Measurements from ENCODE around the gene ACYP2. TPM values are rescaled to one million over a fixed set of nuclear protein-coding genes. Genes with fewer than 3 reads are reported as not detected.

The ACYP2 gene
- total and polyA plus RNA-seq, 11 donors, result 39.7 to 107 (median 53.2) TPM

DNA sequence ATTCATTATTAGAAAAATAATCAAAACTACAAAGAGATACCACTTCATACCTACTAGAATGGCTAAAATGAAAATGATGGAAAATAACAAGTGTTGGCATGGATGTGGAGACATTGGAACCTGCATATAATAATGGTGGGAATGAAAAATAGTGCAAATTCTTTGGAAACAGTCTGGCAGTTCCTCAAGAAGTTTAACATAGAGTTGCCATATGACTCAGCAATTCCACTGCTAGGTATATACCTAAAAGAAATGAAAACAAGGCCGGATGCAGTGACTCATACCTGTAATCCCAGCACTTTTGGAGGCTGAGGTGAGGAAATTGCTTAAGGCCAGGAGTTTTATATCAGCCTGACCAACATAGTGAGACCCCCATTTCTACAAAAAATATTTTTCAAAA is 41.6 kb upstream of the ACYP2 start:
- Histone ChIP-seq H3K27me3 (no peaks in the 10 kb centered on the region), H3K4me1 (peaks cover 0 to 26% (median 0%) of the 10 kb centered on the region in 12 donors), H3K9me3 (no peaks in the 10 kb centered on the region), H3K27ac (no peak overlapping the region), H3K4me3 (no peak overlapping the region), H3K36me3 (no peaks in the 10 kb centered on the region)
- 96 to 100% (median 99%) methylated on average over 1 of the region's 1 CpG for WGBS, 4 donors
- DNase-seq, result no peak
- intact Hi-C loops (cut with DNase I), result loop anchor here in 1 of 10 donors (10.0 kb wide), 1 partner anchor 109 kb away; no protein-coding TSS in a partner anchor
- ATAC-seq, result no peak
- TF ChIP-seq POLR2A (IDR thresholded peaks at IDR 0.05), result no peak
- TF ChIP-seq, protein P1, sequence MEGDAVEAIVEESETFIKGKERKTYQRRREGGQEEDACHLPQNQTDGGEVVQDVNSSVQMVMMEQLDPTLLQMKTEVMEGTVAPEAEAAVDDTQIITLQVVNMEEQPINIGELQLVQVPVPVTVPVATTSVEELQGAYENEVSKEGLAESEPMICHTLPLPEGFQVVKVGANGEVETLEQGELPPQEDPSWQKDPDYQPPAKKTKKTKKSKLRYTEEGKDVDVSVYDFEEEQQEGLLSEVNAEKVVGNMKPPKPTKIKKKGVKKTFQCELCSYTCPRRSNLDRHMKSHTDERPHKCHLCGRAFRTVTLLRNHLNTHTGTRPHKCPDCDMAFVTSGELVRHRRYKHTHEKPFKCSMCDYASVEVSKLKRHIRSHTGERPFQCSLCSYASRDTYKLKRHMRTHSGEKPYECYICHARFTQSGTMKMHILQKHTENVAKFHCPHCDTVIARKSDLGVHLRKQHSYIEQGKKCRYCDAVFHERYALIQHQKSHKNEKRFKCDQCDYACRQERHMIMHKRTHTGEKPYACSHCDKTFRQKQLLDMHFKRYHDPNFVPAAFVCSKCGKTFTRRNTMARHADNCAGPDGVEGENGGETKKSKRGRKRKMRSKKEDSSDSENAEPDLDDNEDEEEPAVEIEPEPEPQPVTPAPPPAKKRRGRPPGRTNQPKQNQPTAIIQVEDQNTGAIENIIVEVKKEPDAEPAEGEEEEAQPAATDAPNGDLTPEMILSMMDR (IDR thresholded peaks at IDR 0.05), result no peak

DNA sequence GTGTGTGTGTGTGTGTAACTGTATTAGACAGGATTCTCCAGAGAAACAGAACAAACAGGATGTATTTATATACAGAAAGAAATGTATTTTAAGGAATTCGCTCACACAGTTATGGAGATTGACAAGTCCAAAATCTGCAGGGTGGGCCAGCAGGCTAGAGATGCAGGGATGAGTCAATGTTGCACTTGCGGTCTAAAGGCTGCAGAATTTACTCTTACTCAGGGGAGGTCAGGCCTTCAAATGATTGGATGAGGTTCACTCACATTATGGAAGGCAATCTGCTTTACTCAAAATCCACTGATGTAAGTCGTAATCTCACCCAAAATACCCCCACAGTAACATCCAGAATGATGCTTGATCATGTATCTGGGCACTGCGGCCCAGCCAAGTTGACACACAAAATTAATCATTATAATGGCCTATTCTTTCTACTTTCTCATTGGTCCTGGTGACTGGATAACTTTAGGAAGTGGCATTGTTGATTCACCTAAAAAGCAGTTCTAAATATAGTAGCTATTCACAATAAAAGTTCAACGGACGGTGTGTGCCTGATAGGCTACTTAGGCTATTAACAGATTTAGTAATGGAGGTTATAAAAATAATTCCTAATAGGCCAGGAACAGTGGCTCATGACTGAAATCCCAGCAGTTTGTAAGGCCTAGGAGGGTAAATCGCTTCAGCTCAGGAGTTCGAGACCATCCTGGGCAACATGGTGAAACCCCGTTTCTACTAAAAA is 40.6 kb upstream of the ACYP2 start:
- intact Hi-C loops (cut with DNase I), result loop anchor here in 1 of 10 donors (10.0 kb wide), 1 partner anchor 110 kb away; no protein-coding TSS in a partner anchor
- Histone ChIP-seq H3K9me3 (no peaks in the 10 kb centered on the region), H3K4me1 (peaks cover 0 to 26% (median 0%) of the 10 kb centered on the region in 12 donors), H3K27ac (peak overlapping the region in 4 of 12 donors; percentile 13 to 37 (median 23)), H3K4me3 (no peak overlapping the region), H3K36me3 (no peaks in the 10 kb centered on the region), H3K27me3 (no peaks in the 10 kb centered on the region)
- DNase-seq (no peak), ATAC-seq (peak; percentile 58 to 81 (median 69))
- TF ChIP-seq, protein P1 (IDR thresholded peaks at IDR 0.05), result no peak
- TF ChIP-seq POLR2A (IDR thresholded peaks at IDR 0.05), result no peak
- WGBS, 4 donors, result 72 to 82% (median 81%) methylated on average over 9 of the region's 9 CpGs

GRCh38 chr2:54076586-54076985 is 38.8 kb upstream of the ACYP2 start:
- Histone ChIP-seq H3K27me3 (no peaks in the 10 kb centered on the region), H3K4me3 (no peak overlapping the region), H3K4me1 (peaks cover 0 to 26% (median 0%) of the 10 kb centered on the region in 12 donors), H3K27ac (no peak overlapping the region), H3K9me3 (no peaks in the 10 kb centered on the region), H3K36me3 (peaks cover 0 to 8% (median 0%) of the 10 kb centered on the region in 9 donors)
- no peak for DNase-seq
- intact Hi-C loops (cut with DNase I), result loop anchor here in 1 of 10 donors (10.0 kb wide), 1 partner anchor 112 kb away; no protein-coding TSS in a partner anchor
- ATAC-seq, result peak; percentile 72 to 85 (median 80)
- no peak for TF ChIP-seq POLR2A (IDR thresholded peaks at IDR 0.05)
- TF ChIP-seq, protein P1 (IDR thresholded peaks at IDR 0.05), result no peak
- WGBS, 4 donors, result 67 to 91% (median 74%) methylated on average over 1 of the region's 1 CpG

- H3K36me3 ChIP-seq, result peaks cover 0 to 8% (median 0%) of the 10 kb centered on the region in 9 donors
- no peak for TF ChIP-seq POLR2A (IDR thresholded peaks at IDR 0.05)
- TF ChIP-seq, protein P1 (IDR thresholded peaks at IDR 0.05), result no peak
- WGBS, 4 donors, result 73 to 82% (median 76%) methylated on average over 2 of the region's 2 CpGs
- no peak for DNase-seq
- H3K27ac ChIP-seq, result no peak overlapping the region
- H3K27me3 ChIP-seq, result no peaks in the 10 kb centered on the region
- ATAC-seq, result no peak
- no peak overlapping the region for H3K4me3 ChIP-seq
- no peaks in the 10 kb centered on the region for H3K9me3 ChIP-seq
- peaks cover 0 to 26% (median 0%) of the 10 kb centered on the region in 12 donors for H3K4me1 ChIP-seq
- intact Hi-C loops (cut with DNase I), result loop anchor here in 1 of 10 donors (10.0 kb wide), 1 partner anchor 112 kb away; no protein-coding TSS in a partner anchor
Observed at GRCh38 chr2:54077088-54077900, 38.1 kb upstream of the ACYP2 start.
